GM18519 (cell line): Measurements from ENCODE around the gene MKNK1.

Experiments
- ATAC-seq: cut with Tn5 transposase; IDR thresholded peaks from one replicate; pipeline ENCODE4 v1.9.1; 2021; ENCODE audit warnings: mild to moderate bottlenecking, moderate library complexity; ENCODE audit not compliant: unreplicated experiment, low FRiP score

The MKNK1 gene

GRCh38 chr1:46545784-46546183 lies 58.3 kb downstream of the MKNK1 start:
- ATAC-seq: no peak

GRCh38 chr1:46544561-46545240 lies 59.4 kb downstream of the MKNK1 start:
- ATAC-seq: no peak

GRCh38 chr1:46543761-46544560 lies 60.1 kb downstream of the MKNK1 start:
- ATAC-seq: no peak

GRCh38 chr1:46543382-46543760 lies 60.7 kb downstream of the MKNK1 start:
- no peak for ATAC-seq

- ATAC-seq: no peak
Observed at GRCh38 chr1:46539972-46540371, 64.1 kb downstream of the MKNK1 start.

- ATAC-seq: no peak
Observed at GRCh38 chr1:46538147-46538546, 65.9 kb downstream of the MKNK1 start.

GRCh38 chr1:46537651-46538050 lies 66.4 kb downstream of the MKNK1 start:
- no peak for ATAC-seq

GRCh38 chr1:46536527-46536926 lies 67.5 kb downstream of the MKNK1 start:
- ATAC-seq: no peak

- no peak for ATAC-seq
Observed at GRCh38 chr1:46535063-46535462, 69.0 kb downstream of the MKNK1 start.

- no peak for ATAC-seq
Observed at GRCh38 chr1:46533179-46533864, 70.7 kb downstream of the MKNK1 start.

- ATAC-seq: no peak
Observed at GRCh38 chr1:46532498-46533178, 71.4 kb downstream of the MKNK1 start.

- ATAC-seq: no peak
Observed at GRCh38 chr1:46532095-46532494, 72.0 kb downstream of the MKNK1 start.

- no peak for ATAC-seq
Observed at GRCh38 chr1:46530791-46531409, 73.2 kb downstream of the MKNK1 start.

- ATAC-seq: no peak
Observed at GRCh38 chr1:46530311-46530710, 73.8 kb downstream of the MKNK1 start.

GRCh38 chr1:46529031-46529630 lies 74.9 kb downstream of the MKNK1 start:
- ATAC-seq: no peak

- ATAC-seq: no peak
Observed at GRCh38 chr1:46528297-46528955, 75.6 kb downstream of the MKNK1 start.

- no peak for ATAC-seq
Observed at GRCh38 chr1:46527474-46528296, 76.4 kb downstream of the MKNK1 start.

- no peak for ATAC-seq
Observed at GRCh38 chr1:46526691-46527291, 77.3 kb downstream of the MKNK1 start.
